ENCODE measurements around the gene TNS4. TPM values are rescaled to one million over a fixed set of nuclear protein-coding genes. Genes with fewer than 3 reads are reported as not detected.

Gene TNS4
- total and polyA plus RNA-seq, 12 donors: 0.01 to 0.62 TPM; not detected in 10

GRCh38 chr17:40472733-40473452, 28.5 kb downstream of the TNS4 start:
- H3K27me3 ChIP-seq: peaks cover 0 to 5% (median 0%) of the 10 kb centered on the region in 7 donors
- H3K27ac ChIP-seq: no peak overlapping the region
- H3K4me1 ChIP-seq: peaks cover 0 to 14% (median 7%) of the 10 kb centered on the region in 9 donors
- DNase-seq (no peak), ATAC-seq (no peak)
- no peaks in the 10 kb centered on the region for H3K9me3 ChIP-seq
- TF ChIP-seq CTCF (IDR thresholded peaks at IDR 0.05): no peak
- no peaks in the 10 kb centered on the region for H3K36me3 ChIP-seq
- WGBS, 2 donors: 94 to 100% methylated on average over 3 of the region's 3 CpGs
- H3K4me3 ChIP-seq: no peak overlapping the region
- intact Hi-C loops (cut with DNase I): no loop called here

GRCh38 chr17:40471846-40472732, 29.3 kb downstream of the TNS4 start:
- peaks cover 0 to 6% (median 0%) of the 10 kb centered on the region in 7 donors for H3K27me3 ChIP-seq
- DNase-seq (no peak), ATAC-seq (no peak)
- H3K36me3 ChIP-seq: no peaks in the 10 kb centered on the region
- no peak overlapping the region for H3K4me3 ChIP-seq
- H3K27ac ChIP-seq: no peak overlapping the region
- 95 to 99% methylated on average over 6 of the region's 6 CpGs for WGBS, 2 donors
- TF ChIP-seq CTCF (IDR thresholded peaks at IDR 0.05): no peak
- peaks cover 0 to 14% (median 7%) of the 10 kb centered on the region in 9 donors for H3K4me1 ChIP-seq
- no peaks in the 10 kb centered on the region for H3K9me3 ChIP-seq
- intact Hi-C loops (cut with DNase I): no loop called here

GRCh38 chr17:40470932-40471828, 30.2 kb downstream of the TNS4 start:
- WGBS, 2 donors: 86 to 88% methylated on average over 17 of the region's 17 CpGs
- no peak for ATAC-seq
- no peak for DNase-seq
- no peak for TF ChIP-seq CTCF (IDR thresholded peaks at IDR 0.05)
- no peaks in the 10 kb centered on the region for H3K36me3 ChIP-seq
- no peaks in the 10 kb centered on the region for H3K9me3 ChIP-seq
- peaks cover 0 to 9% (median 7%) of the 10 kb centered on the region in 9 donors for H3K4me1 ChIP-seq
- intact Hi-C loops (cut with DNase I): no loop called here
- H3K27ac ChIP-seq: no peak overlapping the region
- peaks cover 0 to 6% (median 0%) of the 10 kb centered on the region in 7 donors for H3K27me3 ChIP-seq
- no peak overlapping the region for H3K4me3 ChIP-seq
